Astrocyte (in vitro differentiated cells and primary cell): ENCODE data around the gene FILIP1L.

Source experiments
- EZH2 ChIP-seq: IDR thresholded peaks from 2 replicates; pipeline ENCODE4 v1.6.1; 2012; ENCODE audit warnings: mild to moderate bottlenecking, low read length, inconsistent platforms; ENCODE audit not compliant: insufficient read depth
- TF ChIP-seq, protein P1 (sequence below): IDR thresholded peaks from 2 replicates; pipeline ENCODE4 v1.5.1; 2011; ENCODE audit warnings: low read depth, mild to moderate bottlenecking, inconsistent platforms, low read length, moderate library complexity; ENCODE audit not compliant: insufficient read depth

DNA sequence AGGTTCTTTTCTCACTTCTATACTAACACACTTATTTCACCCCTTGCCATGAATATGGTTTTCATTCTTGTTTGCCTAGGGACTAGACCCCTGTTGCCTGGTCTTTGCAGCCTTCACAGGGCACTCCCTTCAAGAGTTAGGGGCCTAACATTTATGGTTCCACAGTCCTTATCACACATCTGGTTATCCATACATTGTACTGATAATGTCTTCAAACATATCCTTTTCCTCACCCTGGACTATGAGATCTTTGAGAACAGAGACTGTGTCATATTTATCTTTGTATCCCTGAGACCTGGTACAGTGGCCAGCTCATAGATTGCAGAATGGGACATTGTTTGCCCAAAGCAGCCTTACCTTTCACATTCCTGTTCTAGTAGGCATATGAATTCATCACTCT, 190.4 kb downstream of the FILIP1L start:
- no peak for TF ChIP-seq EZH2
- TF ChIP-seq, protein P1, sequence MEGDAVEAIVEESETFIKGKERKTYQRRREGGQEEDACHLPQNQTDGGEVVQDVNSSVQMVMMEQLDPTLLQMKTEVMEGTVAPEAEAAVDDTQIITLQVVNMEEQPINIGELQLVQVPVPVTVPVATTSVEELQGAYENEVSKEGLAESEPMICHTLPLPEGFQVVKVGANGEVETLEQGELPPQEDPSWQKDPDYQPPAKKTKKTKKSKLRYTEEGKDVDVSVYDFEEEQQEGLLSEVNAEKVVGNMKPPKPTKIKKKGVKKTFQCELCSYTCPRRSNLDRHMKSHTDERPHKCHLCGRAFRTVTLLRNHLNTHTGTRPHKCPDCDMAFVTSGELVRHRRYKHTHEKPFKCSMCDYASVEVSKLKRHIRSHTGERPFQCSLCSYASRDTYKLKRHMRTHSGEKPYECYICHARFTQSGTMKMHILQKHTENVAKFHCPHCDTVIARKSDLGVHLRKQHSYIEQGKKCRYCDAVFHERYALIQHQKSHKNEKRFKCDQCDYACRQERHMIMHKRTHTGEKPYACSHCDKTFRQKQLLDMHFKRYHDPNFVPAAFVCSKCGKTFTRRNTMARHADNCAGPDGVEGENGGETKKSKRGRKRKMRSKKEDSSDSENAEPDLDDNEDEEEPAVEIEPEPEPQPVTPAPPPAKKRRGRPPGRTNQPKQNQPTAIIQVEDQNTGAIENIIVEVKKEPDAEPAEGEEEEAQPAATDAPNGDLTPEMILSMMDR: no peak
